Astrocyte (in vitro differentiated cells and primary cell): ENCODE results near the gene DPF3.

Experiments used
- EZH2 ChIP-seq: IDR thresholded peaks from 2 replicates; pipeline ENCODE4 v1.6.1; 2012; ENCODE audit warnings: mild to moderate bottlenecking, low read length, inconsistent platforms; ENCODE audit not compliant: insufficient read depth
- TF ChIP-seq, protein P1 (sequence below): IDR thresholded peaks from 2 replicates; pipeline ENCODE4 v1.5.1; 2011; ENCODE audit warnings: low read depth, mild to moderate bottlenecking, inconsistent platforms, low read length, moderate library complexity; ENCODE audit not compliant: insufficient read depth

DNA sequence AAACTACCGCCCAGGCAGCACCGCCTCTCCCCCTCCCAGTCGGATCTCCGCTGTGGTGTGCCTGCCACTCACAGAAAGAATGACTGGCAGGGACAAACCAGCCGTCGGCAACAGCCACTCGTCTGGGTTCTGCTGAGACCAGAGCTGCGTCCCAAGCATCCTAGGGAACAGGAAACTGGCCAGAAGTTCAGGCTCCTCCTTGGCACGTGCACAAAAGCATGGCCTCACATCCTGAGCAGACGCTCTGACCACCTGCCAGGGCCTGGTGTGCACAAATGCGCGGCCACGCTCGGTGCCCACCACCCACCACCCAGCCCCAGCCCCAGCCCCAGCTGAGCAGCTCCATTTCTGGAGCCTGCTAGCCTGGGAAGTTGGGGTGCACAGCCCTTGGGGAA lies 214.8 kb downstream of the DPF3 start:
- TF ChIP-seq, protein P1, sequence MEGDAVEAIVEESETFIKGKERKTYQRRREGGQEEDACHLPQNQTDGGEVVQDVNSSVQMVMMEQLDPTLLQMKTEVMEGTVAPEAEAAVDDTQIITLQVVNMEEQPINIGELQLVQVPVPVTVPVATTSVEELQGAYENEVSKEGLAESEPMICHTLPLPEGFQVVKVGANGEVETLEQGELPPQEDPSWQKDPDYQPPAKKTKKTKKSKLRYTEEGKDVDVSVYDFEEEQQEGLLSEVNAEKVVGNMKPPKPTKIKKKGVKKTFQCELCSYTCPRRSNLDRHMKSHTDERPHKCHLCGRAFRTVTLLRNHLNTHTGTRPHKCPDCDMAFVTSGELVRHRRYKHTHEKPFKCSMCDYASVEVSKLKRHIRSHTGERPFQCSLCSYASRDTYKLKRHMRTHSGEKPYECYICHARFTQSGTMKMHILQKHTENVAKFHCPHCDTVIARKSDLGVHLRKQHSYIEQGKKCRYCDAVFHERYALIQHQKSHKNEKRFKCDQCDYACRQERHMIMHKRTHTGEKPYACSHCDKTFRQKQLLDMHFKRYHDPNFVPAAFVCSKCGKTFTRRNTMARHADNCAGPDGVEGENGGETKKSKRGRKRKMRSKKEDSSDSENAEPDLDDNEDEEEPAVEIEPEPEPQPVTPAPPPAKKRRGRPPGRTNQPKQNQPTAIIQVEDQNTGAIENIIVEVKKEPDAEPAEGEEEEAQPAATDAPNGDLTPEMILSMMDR: no peak
- TF ChIP-seq EZH2: no peak
